Thyroid gland (tissue), 4 donors: ENCODE results near the gene CSF1R. TPM values are rescaled to one million over a fixed set of nuclear protein-coding genes. Genes with fewer than 3 reads are reported as not detected.
"Not testable (repeated sequence)": the region's sequence is repeated elsewhere in the genome, so short reads cannot be mapped to it uniquely, and the experiment has no call there.

Experiments
- DNase-seq, 2 donors: peaks; one replicate each; pipeline ENCODE4 v3.0.0-alpha.2; 2019
- H3K27ac ChIP-seq, 3 donors: fragments of 200-600 bp; sonication (generic); 1 replicate in 2 of 3; 2 replicates in 1 of 3; pipeline ENCODE4 v1.5.1; 2016 to 2019; ENCODE audit warnings: mild to moderate bottlenecking in 1 of 3, moderate library complexity in 1 of 3
- H3K27me3 ChIP-seq: fragments of 200-600 bp; sonication (generic); one replicate; pipeline ENCODE4 v1.5.1; 2019
- H3K36me3 ChIP-seq, 2 donors: fragments of 200-600 bp; sonication (generic); one replicate each; pipeline ENCODE4 v1.5.1; 2016 to 2019
- H3K4me1 ChIP-seq, 2 donors: fragments of 200-600 bp; sonication (generic); one replicate each; pipeline ENCODE4 v1.5.1; 2017 to 2019
- H3K4me3 ChIP-seq, 3 donors: fragments of 200-600 bp; sonication (generic); replicated peaks in 1 of 3; 1 replicate in 2 of 3; 2 replicates in 1 of 3; pipeline ENCODE4 v1.5.1; 2016; ENCODE audit warnings: mild to moderate bottlenecking in 1 of 3
- H3K9me3 ChIP-seq: fragments of 200-600 bp; sonication (generic); one replicate; pipeline ENCODE4 v1.5.1; 2017
- POLR2A ChIP-seq, 2 donors: fragments of 450-650 bp; IDR thresholded peaks; one replicate each; pipeline ENCODE4 v1.6.1; 2017; ENCODE audit warnings: antibody characterized with exemption in 2 of 2, mild to moderate bottlenecking in 2 of 2, moderate library complexity in 1 of 2
- WGBS, 2 donors: methylation state at CpG; one replicate each; pipeline ENCODE4 v1.1.5; 2017; 5-methylcytosine and 5-hydroxymethylcytosine counted together
- intact Hi-C: fragments of 100-400 bp; cut with DNase I; formaldehyde crosslinking; loops from one replicate; pipeline ENCODE4 v1.15.1; 2023
- total RNA-seq, 4 donors: library from RNA; depleted of rRNA; stranded (reverse); fragments of >200 nt; gene quantifications; one replicate each; pipeline ENCODE4 v1.2.3, GENCODE V29; 2016
- TF ChIP-seq, protein P1 (sequence below), 6 experiments: fragments of 200-600 bp in 3 of 6; fragments of 450-650 bp in 3 of 6; sonication (generic) in 3 of 6; IDR thresholded peaks; one replicate each; pipeline ENCODE4 v1.5.1; 2016 to 2019; ENCODE audit warnings: antibody characterized with exemption in 6 of 6, mild to moderate bottlenecking in 2 of 6, inconsistent platforms in 1 of 6, moderate library complexity in 1 of 6

The CSF1R gene
- total RNA-seq, 4 donors from 2014 or later: 9.1 to 14.1 (median 11.4) TPM

DNA sequence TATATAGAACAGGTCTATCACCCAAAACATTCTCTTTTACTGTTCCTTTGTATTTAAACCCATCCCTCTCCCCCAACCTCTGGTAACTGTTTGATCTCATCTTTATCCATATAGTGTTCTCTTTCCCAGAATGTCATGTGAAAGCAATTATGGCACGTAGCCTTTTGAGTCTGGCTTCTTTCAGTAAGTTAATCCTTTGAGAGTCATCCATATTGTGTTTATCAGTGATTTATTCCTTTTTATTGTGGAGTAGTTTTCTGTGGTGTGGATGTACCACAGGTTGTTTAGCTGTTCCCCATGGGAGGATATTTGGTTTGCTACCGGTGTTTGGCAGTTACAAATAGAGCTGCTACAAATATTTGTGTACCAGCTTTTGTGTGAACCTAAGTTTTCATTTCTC lies 47.8 kb downstream of the CSF1R start:
- Histone ChIP-seq H3K36me3 (peaks cover 61 to 91% of the 10 kb centered on the region in 2 donors), H3K4me3 (no peak overlapping the region), H3K27ac (no peak overlapping the region), H3K9me3 (no peaks in the 10 kb centered on the region), H3K27me3 (no peaks in the 10 kb centered on the region), H3K4me1 (no peaks in the 10 kb centered on the region)
- TF ChIP-seq, protein P1, sequence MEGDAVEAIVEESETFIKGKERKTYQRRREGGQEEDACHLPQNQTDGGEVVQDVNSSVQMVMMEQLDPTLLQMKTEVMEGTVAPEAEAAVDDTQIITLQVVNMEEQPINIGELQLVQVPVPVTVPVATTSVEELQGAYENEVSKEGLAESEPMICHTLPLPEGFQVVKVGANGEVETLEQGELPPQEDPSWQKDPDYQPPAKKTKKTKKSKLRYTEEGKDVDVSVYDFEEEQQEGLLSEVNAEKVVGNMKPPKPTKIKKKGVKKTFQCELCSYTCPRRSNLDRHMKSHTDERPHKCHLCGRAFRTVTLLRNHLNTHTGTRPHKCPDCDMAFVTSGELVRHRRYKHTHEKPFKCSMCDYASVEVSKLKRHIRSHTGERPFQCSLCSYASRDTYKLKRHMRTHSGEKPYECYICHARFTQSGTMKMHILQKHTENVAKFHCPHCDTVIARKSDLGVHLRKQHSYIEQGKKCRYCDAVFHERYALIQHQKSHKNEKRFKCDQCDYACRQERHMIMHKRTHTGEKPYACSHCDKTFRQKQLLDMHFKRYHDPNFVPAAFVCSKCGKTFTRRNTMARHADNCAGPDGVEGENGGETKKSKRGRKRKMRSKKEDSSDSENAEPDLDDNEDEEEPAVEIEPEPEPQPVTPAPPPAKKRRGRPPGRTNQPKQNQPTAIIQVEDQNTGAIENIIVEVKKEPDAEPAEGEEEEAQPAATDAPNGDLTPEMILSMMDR (IDR thresholded peaks at IDR 0.05): no peak
- no peak for TF ChIP-seq POLR2A (IDR thresholded peaks at IDR 0.05)
- 76 to 88% methylated on average over 2 of the region's 2 CpGs for WGBS, 2 donors
- intact Hi-C loops: no loop called here
- no peak for DNase-seq

DNA sequence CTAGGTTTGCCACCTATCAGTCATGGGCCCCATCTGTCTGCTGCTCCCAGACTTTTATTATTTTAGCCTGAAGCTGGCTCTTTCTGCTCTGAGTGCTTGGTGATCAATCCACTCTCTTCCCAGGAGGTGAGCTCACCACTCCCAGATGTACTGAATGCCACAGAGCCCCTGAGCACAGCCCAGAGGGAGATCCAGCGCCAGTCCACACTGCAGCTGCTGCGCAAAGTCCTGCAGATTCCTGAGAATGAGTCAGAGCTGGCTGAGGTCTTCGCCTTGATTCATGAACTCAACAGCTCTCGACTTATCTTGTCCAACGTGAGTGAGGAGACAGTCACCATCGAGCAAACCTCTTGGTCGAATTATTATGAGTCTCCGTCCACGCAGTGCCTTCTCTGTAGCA lies 49.8 kb downstream of the CSF1R start:
- Histone ChIP-seq H3K27ac (no peak overlapping the region), H3K36me3 (peaks cover 62 to 87% of the 10 kb centered on the region in 2 donors), H3K4me1 (peaks cover 0 to 7% of the 10 kb centered on the region in 2 donors), H3K4me3 (no peak overlapping the region), H3K9me3 (no peaks in the 10 kb centered on the region), H3K27me3 (no peaks in the 10 kb centered on the region)
- intact Hi-C loops: no loop called here
- 87 to 88% methylated on average over 9 of the region's 9 CpGs for WGBS, 2 donors
- DNase-seq: no peak
- no peak for TF ChIP-seq POLR2A (IDR thresholded peaks at IDR 0.05)
- TF ChIP-seq, protein P1 (IDR thresholded peaks at IDR 0.05): no peak

DNA sequence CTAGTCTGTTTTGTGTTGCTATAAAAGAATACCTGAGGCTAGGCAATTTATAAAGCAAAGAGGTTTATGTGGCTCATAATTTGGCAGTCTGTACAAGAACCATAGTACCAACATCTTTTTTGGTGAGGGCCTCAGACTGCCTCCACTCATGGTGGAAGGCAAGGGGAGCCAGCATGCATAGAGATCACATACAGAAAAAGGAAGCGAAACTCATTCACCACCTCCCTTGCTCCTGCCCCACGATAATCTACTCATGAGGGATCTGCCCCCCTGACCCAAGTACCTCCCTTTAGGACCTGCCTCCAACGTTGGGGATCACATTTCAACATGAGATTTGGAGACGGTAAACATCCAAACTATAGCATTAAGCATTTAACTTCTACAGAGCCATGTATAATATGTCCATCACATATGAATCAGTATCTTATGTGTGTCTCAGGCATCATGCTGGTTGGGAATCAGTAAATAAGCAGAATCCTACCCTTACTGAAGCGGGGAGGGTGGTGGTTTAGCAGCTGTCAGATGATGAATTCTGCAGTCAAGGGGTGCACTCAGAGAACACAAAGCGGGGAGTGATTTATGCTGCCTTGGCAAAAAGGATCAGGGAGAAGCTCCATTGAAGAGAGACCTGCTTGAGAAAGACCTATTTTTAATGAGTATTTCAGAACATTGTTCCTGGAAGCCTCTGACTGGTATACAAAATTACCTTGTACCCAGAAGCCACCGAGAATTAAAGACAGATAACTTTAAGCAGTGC lies 51.0 kb downstream of the CSF1R start:
- TF ChIP-seq, protein P1 (IDR thresholded peaks at IDR 0.05): no peak
- no peak for TF ChIP-seq POLR2A (IDR thresholded peaks at IDR 0.05)
- 80 to 84% methylated on average over 7 of the region's 7 CpGs for WGBS, 2 donors
- Histone ChIP-seq H3K9me3 (no peaks in the 10 kb centered on the region), H3K36me3 (peaks cover 60 to 86% of the 10 kb centered on the region in 2 donors), H3K4me3 (no peak overlapping the region), H3K4me1 (peaks cover 0 to 7% of the 10 kb centered on the region in 2 donors), H3K27ac (no peak overlapping the region), H3K27me3 (no peaks in the 10 kb centered on the region)
- DNase-seq: no peak
- intact Hi-C loops: no loop called here

DNA sequence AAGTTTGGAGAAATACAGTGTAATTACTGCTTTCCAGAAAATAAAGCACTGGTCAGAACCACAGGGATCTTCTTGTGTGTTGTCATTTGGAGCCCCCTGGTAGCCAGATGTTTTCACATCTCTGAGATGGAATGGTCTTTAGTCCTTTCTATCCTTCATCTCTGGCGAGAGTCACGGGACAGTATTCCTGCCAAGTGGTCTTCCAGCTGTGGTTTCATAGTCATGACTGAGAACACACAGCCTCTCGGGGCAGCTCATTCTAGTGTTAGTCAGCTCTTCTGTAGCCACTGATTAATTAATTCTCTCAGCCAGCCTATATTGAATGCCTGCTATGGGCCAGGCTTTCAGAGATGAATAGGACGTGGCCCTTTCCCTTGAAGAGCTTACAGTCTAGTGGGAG lies 51.7 kb downstream of the CSF1R start:
- Histone ChIP-seq H3K36me3 (peaks cover 65 to 82% of the 10 kb centered on the region in 2 donors), H3K9me3 (no peaks in the 10 kb centered on the region), H3K27ac (no peak overlapping the region), H3K4me1 (peaks cover 0 to 7% of the 10 kb centered on the region in 2 donors), H3K27me3 (no peaks in the 10 kb centered on the region), H3K4me3 (no peak overlapping the region)
- DNase-seq: no peak
- 91 to 92% methylated on average over 4 of the region's 4 CpGs for WGBS, 2 donors
- TF ChIP-seq, protein P1 (IDR thresholded peaks at IDR 0.05): no peak
- intact Hi-C loops: no loop called here

DNA sequence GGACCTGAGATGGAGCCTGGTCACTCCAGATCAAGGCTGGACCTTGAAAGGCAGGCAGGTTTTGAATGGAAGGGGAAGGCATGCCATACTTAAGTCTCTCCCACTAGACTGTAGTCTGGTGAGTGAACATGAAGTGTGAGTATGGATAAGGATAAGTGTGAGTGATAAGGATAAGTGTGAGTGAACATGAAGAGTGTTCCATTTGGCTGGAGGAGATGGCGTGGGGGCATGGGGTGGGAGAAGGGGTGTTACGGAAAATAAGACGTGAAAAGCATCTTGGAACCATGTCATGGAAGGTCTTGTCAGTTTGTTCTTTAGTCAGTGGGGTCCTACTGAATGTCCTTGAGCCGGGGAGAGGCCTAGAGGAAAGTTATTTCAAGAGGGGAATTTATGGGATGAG lies 53.0 kb downstream of the CSF1R start:
- H3K4me1 ChIP-seq: peaks cover 0 to 7% of the 10 kb centered on the region in 2 donors
- H3K27me3 ChIP-seq: no peaks in the 10 kb centered on the region
- no peak for TF ChIP-seq POLR2A (IDR thresholded peaks at IDR 0.05)
- TF ChIP-seq, protein P1 (IDR thresholded peaks at IDR 0.05): no peak
- H3K4me3 ChIP-seq: no peak overlapping the region
- no peak overlapping the region for H3K27ac ChIP-seq
- intact Hi-C loops: no loop called here
- DNase-seq: no peak
- H3K9me3 ChIP-seq: no peaks in the 10 kb centered on the region
- H3K36me3 ChIP-seq: peaks cover 66 to 70% of the 10 kb centered on the region in 2 donors
- 95% methylated on average over 4 of the region's 4 CpGs for WGBS, 2 donors

DNA sequence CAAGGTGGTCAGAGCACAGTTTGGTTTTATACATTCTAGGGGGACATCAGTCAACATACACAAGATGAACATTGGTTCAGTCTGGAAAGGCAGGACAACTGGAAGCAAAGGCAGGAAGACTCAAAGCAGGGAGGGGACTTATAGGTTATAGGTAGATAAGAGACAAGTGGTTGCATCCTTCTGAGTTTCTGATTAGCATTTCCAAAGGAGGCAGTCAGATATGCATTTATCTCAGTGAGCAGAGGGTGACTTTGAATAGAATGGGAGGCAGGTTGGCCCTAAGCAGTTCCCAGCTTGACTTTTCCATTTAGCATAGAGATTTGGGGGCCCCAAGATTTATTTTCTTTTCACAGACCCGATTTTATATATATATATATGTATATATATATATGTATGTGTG lies 58.3 kb downstream of the CSF1R start:
- peaks cover 46 to 61% of the 10 kb centered on the region in 2 donors for H3K36me3 ChIP-seq
- intact Hi-C loops, H3K4me3 ChIP-seq, H3K9me3 ChIP-seq, DNase-seq, H3K27ac ChIP-seq, H3K27me3 ChIP-seq: not testable (repeated sequence)
- H3K4me1 ChIP-seq: peaks cover 3 to 13% of the 10 kb centered on the region in 2 donors
- 76 to 86% methylated on average over 1 of the region's 1 CpG for WGBS, 2 donors
